NCI-H1930 (cell line): ENCODE results near the gene ANO4.
A peak's percentile ranks its signal among the peaks of the same experiment; 100 is the strongest.
"Not testable (repeated sequence)": the region's sequence is repeated elsewhere in the genome, so short reads cannot be mapped to it uniquely, and the experiment has no call there.

Experiments
- DNase-seq, 2 experiments: peaks; one replicate each; lab custom pipeline; 2025; lab: John Stamatoyannopoulos, UW

The ANO4 gene

DNA sequence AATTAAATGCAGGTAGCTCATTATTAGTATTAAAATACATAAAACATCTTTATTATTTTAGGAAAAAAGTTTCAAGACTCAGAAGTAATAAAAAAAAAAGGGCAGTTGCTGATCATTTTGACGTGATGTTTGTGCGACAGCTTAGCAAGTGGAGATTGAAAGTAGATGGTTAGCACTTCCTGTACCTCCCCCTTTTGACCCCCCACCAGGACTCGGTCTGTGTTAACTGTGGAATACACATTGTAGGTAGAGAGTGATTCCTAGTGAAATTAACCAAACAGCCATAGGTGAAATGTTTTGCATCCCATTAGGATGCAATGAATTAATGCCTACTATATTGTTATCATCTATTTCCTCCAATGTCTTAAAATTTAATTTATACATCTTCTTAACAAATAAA is 294.7 kb downstream of the ANO4 start:
- DNase-seq = no peak

DNA sequence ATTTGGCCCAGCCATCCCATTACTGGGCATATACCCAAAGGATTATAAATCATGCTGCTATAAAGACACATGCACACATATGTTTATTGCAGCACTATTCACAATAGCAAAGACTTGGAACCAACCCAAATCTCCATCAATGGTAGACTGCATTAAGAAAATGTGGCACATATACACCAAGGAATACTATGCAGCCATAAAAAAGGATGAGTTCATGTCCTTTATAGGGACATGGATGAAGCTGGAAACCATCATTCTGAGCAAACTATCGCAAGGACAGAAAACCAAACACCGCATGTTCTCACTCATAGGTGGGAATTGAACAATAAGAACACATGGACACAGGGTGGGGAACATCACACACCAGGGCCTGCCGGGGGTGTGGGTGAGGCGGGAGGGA is 295.6 kb downstream of the ANO4 start:
- not testable (repeated sequence) for DNase-seq

- peak in 1 of 2 experiments; percentile 9 for DNase-seq
These were observed 303.4 kb downstream of the ANO4 start for GRCh38 chr12:101097829-101098580.

- DNase-seq = no peak
These were observed 312.6 kb downstream of the ANO4 start for GRCh38 chr12:101107032-101107763.

DNA sequence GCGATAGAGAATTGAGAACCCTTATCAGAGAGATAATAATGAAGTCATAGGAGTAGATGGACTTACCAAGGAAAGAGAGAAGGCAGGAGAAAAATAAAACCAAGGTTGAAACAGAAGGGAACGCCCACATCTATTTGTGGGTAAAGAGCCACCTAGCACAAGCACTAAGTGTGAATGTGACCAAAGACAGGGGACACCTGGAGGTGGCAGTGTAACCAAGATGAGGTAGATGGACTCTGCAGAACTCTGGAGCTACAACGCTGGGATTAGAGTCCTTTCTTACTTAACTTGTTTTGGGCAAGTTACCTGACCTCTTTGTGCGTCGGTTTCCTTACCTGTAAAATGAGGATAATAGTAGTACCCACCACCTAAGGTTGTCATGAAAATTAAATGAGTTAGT is 313.6 kb downstream of the ANO4 start:
- DNase-seq = no peak

GRCh38 chr12:101110866-101111265 is 316.3 kb downstream of the ANO4 start:
- DNase-seq = no peak

GRCh38 chr12:101111441-101111840 is 316.9 kb downstream of the ANO4 start:
- DNase-seq = no peak

DNA sequence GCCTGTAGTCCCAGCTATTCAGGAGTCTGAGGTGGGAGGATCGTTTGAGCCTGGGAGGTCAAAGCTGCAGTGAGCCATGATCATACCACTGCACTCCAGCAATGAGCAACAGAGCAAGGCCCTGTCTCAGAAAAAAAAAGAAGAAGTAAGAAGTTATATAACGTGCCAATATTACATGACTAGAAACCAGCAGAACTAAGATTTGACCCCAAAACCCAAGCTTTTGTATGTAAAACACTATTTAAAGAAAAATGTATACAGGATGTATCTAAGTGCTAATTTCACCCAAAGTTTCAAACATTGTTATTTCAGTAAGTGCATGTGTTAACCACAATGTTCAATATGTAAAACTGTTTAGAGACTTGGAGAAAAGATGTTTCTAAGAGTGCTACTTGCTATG is 320.8 kb downstream of the ANO4 start:
- no peak for DNase-seq

DNA sequence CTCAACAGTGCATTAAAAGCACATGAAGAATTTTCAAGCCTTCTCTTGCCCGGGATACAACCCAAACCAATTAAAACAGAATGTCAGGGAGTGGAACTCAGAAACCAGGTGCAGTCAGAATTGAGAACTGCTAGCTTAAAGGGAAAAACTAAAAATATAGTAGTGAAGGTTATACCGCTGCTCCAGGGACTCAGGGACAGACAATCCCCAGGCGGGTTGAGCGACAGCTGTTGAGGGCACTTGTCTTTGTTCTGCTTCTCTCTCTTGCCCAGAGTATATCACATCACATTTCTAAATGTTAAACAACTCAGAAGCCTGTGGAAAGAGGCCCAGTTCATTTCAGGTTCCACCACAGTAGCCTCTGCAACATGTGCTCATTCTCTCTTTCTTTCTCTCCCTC is 322.3 kb downstream of the ANO4 start:
- no peak for DNase-seq

- no peak for DNase-seq
These were observed 323.3 kb downstream of the ANO4 start for GRCh38 chr12:101117842-101118241.

GRCh38 chr12:101127521-101128219 is 333.1 kb downstream of the ANO4 start:
- DNase-seq = no peak

DNA sequence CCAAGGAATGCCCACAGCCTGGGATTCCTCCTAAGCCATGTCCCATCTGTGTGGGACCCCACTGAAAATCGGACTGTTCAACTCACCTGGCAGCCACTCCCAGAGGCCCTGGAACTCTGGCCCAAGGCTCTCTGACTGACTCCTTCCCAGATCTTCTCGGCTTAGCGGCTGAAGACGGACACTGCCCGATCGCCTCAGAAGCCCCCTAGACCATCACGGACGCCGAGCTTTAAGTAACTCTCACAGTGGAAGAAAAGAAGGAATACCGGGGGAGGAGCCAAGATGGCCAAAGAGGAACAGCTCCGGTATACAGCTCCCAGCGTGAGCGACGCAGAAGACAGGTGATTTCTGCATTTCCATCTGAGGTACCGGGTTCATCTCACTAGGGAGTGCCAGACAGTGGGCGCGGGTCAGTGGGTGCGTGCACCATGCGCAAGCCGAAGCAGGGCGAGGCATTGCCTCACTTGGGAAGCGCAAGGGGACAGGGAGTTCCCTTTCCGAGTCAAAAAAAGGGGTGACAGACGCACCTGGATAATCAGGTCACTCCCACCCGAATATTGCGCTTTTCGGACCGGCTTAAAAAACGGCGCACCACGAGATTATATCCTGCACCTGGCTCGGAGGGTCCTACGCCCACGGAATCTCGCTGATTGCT is 351.3 kb downstream of the ANO4 start:
- DNase-seq = not testable (repeated sequence)

DNA sequence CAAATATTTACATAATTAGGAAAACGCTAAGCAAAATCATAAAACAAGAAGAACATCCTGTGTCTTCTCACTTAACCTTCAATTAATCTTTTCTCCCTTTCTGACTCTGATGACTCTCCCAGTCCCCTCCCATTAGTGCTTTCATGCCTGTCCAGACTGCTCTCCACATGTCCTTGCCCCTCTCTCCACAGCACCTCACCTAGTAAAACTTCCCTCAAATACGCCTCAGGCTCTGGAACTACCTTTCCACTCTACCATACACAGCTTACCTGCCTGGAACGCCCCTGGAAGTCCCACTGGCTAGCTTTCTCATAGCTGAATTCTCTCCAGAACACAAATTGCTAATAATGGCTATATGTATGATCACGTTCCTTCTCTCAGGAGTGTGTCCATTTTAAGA is 370.7 kb downstream of the ANO4 start:
- no peak for DNase-seq

- DNase-seq = no peak
These were observed 372.3 kb downstream of the ANO4 start for GRCh38 chr12:101166866-101167265.

DNA sequence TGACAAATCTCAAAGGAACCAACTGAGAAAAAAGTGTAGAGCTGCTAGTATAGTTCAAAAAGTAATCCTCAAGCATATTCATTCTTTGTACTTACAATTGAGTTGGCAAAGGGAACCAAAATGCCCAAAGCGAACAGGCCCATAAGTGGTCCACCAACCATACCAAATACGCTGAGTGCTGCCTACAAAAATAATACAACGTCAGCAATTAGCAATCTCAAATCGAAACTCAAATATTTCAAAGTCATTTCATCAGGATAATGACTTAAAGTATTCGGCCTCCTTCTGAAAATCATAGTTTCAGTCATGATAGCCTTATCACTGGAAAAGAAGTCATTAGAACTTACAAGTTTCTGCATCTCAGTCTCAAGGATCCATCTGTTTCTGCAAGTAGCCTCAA is 373.4 kb downstream of the ANO4 start:
- no peak for DNase-seq

DNA sequence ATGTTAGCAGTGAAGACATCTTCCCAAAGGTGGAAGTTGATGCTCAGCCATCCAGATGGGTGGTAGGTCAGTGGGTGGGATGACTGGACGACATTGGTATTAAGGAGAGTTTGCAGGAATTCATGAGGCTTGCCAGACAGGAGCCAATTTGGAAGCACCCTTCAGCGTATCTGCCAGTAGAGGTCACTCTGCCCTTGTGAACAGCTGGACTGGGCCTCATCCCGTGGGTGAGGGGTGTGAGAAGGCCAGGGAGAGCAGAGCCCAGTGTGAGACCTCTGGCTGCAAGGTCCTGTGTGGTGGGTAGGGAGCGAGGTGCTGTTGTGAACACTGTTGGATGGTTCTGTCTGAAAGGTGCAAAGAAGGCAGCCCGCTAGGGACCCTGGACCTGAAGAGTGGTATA is 377.7 kb downstream of the ANO4 start:
- DNase-seq = no peak

DNA sequence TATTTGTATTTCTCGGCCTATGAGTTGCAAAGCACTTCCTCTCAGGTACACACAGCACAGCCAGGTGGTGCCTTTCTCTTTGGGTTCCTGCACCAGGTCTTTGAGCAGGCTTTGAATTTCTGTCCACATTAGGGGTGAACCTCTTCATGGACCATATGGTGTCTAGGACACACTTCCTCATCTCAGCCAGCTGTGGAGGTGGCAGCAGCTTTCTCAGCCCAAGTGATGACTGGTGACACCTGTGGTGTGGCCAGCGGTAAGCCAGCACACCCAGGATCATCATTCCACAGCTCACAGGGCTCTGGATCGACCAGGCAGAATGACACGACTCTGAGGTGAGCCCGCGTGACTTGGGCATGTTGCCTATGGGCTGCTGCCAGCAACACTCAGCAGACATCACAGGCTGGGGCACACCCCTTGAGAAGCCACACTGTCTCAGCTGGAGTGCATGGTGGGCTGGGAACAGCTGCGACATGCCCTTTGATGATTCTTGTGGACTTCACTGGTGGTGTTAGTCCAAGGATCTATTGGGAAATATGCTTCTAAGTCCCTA is 378.7 kb downstream of the ANO4 start:
- no peak for DNase-seq

DNA sequence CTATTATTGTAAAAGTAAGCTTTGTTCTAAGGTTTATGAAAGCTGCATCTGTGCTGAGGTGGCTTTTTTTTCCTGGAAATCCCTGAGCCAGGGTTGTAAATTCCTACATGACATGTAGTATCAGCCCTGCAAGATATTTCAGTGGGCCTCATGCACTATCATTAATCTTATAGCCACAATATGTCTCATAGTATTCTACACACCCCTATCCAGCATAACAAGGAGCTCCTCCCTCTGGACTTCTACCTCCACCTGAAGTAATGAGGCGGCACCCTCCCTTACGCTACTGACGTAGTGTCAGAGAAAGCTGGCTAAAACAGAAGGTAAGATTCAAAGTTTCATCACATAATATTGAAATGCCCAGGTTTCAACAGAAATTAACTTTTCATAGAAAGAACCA is 380.0 kb downstream of the ANO4 start:
- no peak for DNase-seq
